Spinal cord (tissue), 10 donors: ENCODE data around the gene CACNA2D1. TPM values are rescaled to one million over a fixed set of nuclear protein-coding genes. Genes with fewer than 3 reads are reported as not detected.

Experiments used
- DNase-seq, 6 donors: peaks; one replicate each; pipeline versions ENCODE4 v3.0.0 to v3.0.0-alpha.2; 2013 to 2015; ENCODE audit warnings: low spot score in 6 of 6, low read depth in 4 of 6
- H3K27ac ChIP-seq: one replicate; pipeline ENCODE4 v1.5.1; 2013; ENCODE audit warnings: low read depth, low read length, control low read depth
- H3K27me3 ChIP-seq: one replicate; pipeline ENCODE4 v1.6.1; 2013; ENCODE audit warnings: low read length; ENCODE audit not compliant: control insufficient read depth, insufficient read depth
- H3K36me3 ChIP-seq: one replicate; pipeline ENCODE4 v1.6.1; 2013; ENCODE audit warnings: low read length; ENCODE audit not compliant: control insufficient read depth, insufficient read depth
- H3K4me1 ChIP-seq: one replicate; pipeline ENCODE4 v1.6.1; 2013; ENCODE audit warnings: low read length; ENCODE audit not compliant: control insufficient read depth, insufficient read depth
- H3K4me3 ChIP-seq: one replicate; pipeline ENCODE4 v1.5.1; 2013; ENCODE audit warnings: low read depth, low read length, control low read depth
- H3K9me3 ChIP-seq: one replicate; pipeline ENCODE4 v1.6.1; 2013; ENCODE audit warnings: low read length; ENCODE audit not compliant: control insufficient read depth, insufficient read depth
- WGBS: methylation state at CpG from one replicate; pipeline ENCODE4 v1.1.5; 2013; ENCODE audit warnings: missing lambda C conversion rate; ENCODE audit not compliant: insufficient coverage; 5-methylcytosine and 5-hydroxymethylcytosine counted together
- polyA plus RNA-seq, 2 donors: library from polyadenylated mRNA; unstranded; fragments of 120-200 nt; gene quantifications; one replicate each; pipeline ENCODE4 v1.2.1, GENCODE V29; 2013; ENCODE audit not compliant: insufficient read length in 2 of 2
- total RNA-seq, 2 donors: library from RNA; depleted of rRNA in 1 of 2; stranded (reverse); fragments of 120-200 nt in 1 of 2; fragments of >200 nt in 1 of 2; gene quantifications; one replicate each; pipeline versions ENCODE4 v1.2.3 to v1.2.4, GENCODE V29; 2013 to 2014
- donor health status: healthy.

The CACNA2D1 gene
- total and polyA plus RNA-seq, 4 donors: 28.1 to 108 (median 42.0) TPM

GRCh38 chr7:82235713-82236112, 207.9 kb downstream of the CACNA2D1 start:
- H3K9me3 ChIP-seq: no peaks in the 10 kb centered on the region
- no peaks in the 10 kb centered on the region for H3K4me1 ChIP-seq
- no peak overlapping the region for H3K27ac ChIP-seq
- H3K4me3 ChIP-seq: no peak overlapping the region
- H3K27me3 ChIP-seq: no peaks in the 10 kb centered on the region
- no CpG with 5 or more reads among the region's 2 CpGs for WGBS
- no peak for DNase-seq
- H3K36me3 ChIP-seq: no peaks in the 10 kb centered on the region

DNA sequence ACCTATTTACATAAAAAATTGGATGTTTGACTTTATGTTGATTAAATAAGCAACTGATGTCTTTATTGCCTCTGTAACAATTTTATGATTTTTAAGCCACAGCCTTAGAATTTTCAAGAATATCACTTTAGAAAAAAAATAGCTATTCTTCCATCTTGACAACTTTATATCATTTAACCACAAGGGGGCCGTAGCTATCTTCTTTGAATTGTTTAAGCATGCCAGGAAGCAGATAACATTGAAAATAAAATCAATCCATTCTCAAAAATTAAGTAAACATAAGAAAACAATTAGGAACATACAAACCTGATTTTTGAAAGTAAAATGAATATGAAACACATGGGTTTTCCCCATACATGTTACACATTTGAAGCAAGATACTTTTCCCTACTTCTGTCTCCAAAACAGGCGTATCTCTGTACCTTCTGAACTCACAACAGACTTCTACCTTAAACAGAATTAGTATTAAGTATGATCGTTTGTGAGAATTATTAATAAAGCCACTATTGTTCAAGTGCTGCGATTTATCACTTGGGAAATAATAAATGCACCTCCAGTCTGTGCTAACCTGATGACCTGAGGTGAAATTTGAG, 209.0 kb downstream of the CACNA2D1 start:
- no CpG with 5 or more reads among the region's 4 CpGs for WGBS
- H3K4me1 ChIP-seq: no peaks in the 10 kb centered on the region
- no peaks in the 10 kb centered on the region for H3K36me3 ChIP-seq
- DNase-seq: peak in 5 of 6 donors; percentile 33 to 89 (median 42)
- H3K27ac ChIP-seq: no peak overlapping the region
- no peaks in the 10 kb centered on the region for H3K9me3 ChIP-seq
- H3K4me3 ChIP-seq: no peak overlapping the region
- H3K27me3 ChIP-seq: no peaks in the 10 kb centered on the region

DNA sequence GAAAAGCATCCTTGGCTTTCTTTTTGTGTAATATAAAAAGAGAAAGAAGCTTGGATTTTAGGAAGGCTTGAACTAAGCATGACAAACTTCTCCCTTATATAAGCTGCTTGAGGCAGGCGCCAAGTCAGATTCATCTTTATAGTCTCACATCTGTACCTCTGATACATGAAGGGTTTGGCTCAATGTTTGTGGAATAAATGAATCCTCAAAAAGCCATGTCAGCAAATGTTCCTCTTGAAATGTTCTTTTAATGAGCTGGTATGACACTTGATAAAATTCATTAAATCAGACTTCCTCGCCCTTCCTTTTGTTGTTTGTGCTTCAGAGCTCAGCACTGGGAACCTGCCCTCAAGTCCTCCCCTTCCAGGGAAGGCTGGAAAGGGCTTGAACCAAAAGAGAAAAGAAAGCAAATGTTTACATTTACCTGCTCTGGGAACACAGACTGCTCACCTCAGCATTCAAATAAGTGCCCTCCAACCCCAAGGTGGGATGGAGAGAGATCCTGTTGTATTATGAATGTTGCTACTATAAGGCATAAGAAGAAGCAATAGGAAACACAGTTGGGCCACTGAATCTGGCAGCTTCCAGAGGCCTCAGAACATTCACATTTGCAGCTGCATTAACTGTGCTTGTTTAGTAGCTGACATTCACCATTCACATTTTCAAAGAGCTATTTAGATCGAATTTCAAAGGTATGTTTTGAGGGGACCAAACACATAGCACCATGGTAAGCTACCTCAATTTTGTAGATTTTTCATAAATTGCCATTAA, 212.6 kb downstream of the CACNA2D1 start:
- Histone ChIP-seq H3K27ac (no peak overlapping the region), H3K4me3 (no peak overlapping the region), H3K27me3 (no peaks in the 10 kb centered on the region), H3K4me1 (no peaks in the 10 kb centered on the region), H3K36me3 (no peaks in the 10 kb centered on the region), H3K9me3 (no peaks in the 10 kb centered on the region)
- 80% methylated on average over 1 of the region's 3 CpGs for WGBS
- peak in 2 of 6 donors; percentile 28 to 51 for DNase-seq

DNA sequence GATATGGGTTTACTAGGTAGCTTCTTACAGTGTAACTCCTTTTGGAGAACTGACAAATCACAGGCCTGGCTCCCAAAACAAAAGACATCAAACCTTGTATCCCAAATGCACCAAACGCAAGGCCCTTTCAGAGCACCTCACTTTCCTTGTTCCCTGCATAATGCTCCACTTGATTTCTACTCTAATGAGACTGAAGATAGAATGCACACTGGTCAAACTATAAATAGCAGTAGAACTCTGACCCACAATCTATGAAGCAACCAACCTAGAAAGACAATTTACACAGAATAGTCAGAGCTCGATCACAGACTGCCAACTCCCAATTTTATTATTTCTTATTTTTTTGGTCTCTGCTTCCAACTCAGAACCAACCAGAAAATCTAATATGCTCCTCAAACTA, 214.4 kb downstream of the CACNA2D1 start:
- Histone ChIP-seq H3K36me3 (no peaks in the 10 kb centered on the region), H3K4me3 (no peak overlapping the region), H3K27me3 (no peaks in the 10 kb centered on the region), H3K27ac (no peak overlapping the region), H3K9me3 (no peaks in the 10 kb centered on the region), H3K4me1 (no peaks in the 10 kb centered on the region)
- no peak for DNase-seq
- WGBS: 88% methylated on average over 2 of the region's 2 CpGs

GRCh38 chr7:82226191-82226590, 217.4 kb downstream of the CACNA2D1 start:
- WGBS: 60% methylated on average over 1 of the region's 3 CpGs
- H3K27me3 ChIP-seq: no peaks in the 10 kb centered on the region
- no peaks in the 10 kb centered on the region for H3K36me3 ChIP-seq
- H3K4me3 ChIP-seq: no peak overlapping the region
- no peaks in the 10 kb centered on the region for H3K9me3 ChIP-seq
- H3K4me1 ChIP-seq: no peaks in the 10 kb centered on the region
- H3K27ac ChIP-seq: no peak overlapping the region
- DNase-seq: no peak

DNA sequence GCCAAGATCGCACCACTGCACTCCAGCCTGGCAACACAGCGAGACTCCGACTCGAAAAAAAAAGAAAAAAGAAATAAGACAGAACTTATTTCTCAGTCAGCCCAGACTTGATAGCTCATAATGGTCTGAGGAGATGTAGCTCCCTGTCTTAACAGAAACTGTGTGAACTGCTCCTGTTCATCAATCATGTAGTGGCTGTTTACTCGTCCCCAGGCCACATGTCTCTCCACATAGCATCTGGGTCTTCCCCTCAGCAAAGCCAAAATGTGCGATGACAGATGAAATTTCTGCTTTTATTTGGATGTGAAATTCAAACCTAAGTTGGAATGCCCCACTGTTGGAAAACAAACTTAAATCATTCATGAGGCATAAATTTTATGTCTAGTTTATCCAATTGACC, 219.0 kb downstream of the CACNA2D1 start:
- Histone ChIP-seq H3K9me3 (no peaks in the 10 kb centered on the region), H3K27me3 (no peaks in the 10 kb centered on the region), H3K36me3 (no peaks in the 10 kb centered on the region), H3K4me3 (no peak overlapping the region), H3K27ac (no peak overlapping the region), H3K4me1 (no peaks in the 10 kb centered on the region)
- DNase-seq: peak in 1 of 6 donors; percentile 38
- 100% methylated on average over 2 of the region's 6 CpGs for WGBS

GRCh38 chr7:82223580-82223979, 220.0 kb downstream of the CACNA2D1 start:
- H3K4me3 ChIP-seq: no peak overlapping the region
- H3K27ac ChIP-seq: no peak overlapping the region
- WGBS: 90% methylated on average over 3 of the region's 3 CpGs
- no peaks in the 10 kb centered on the region for H3K9me3 ChIP-seq
- no peak for DNase-seq
- H3K4me1 ChIP-seq: no peaks in the 10 kb centered on the region
- no peaks in the 10 kb centered on the region for H3K36me3 ChIP-seq
- H3K27me3 ChIP-seq: no peaks in the 10 kb centered on the region

DNA sequence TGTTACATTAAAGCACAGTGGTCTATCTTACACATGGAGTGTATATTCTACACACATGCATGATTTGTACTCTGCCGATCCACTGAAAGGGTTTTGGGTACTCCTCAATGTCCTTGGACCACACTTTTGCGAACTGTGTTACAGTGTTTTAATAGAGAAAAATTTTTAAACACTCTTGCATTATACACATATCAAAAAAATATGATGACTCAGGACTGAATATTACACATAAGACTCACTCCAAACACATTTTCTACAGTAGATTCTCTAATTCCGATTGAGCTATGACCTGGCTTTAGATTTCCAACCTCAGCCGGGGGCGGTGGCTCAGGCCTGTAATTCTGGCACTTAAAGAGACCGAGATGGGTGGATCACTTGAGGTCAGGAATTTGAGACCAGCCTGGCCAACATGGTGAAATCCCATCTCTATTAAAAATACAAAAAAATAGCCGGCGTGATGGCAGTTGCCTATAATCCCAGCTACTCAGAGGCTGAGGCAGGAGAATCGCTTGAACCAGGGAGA, 222.4 kb downstream of the CACNA2D1 start:
- no peak for DNase-seq
- no peaks in the 10 kb centered on the region for H3K9me3 ChIP-seq
- no peak overlapping the region for H3K4me3 ChIP-seq
- H3K4me1 ChIP-seq: no peaks in the 10 kb centered on the region
- H3K27ac ChIP-seq: no peak overlapping the region
- H3K36me3 ChIP-seq: no peaks in the 10 kb centered on the region
- H3K27me3 ChIP-seq: no peaks in the 10 kb centered on the region
- 85% methylated on average over 4 of the region's 9 CpGs for WGBS

- Histone ChIP-seq H3K27me3 (no peaks in the 10 kb centered on the region), H3K9me3 (no peaks in the 10 kb centered on the region), H3K27ac (no peak overlapping the region), H3K4me3 (no peak overlapping the region), H3K4me1 (no peaks in the 10 kb centered on the region), H3K36me3 (no peaks in the 10 kb centered on the region)
- DNase-seq: no peak
Measured at GRCh38 chr7:82212466-82212865, 231.1 kb downstream of the CACNA2D1 start.

DNA sequence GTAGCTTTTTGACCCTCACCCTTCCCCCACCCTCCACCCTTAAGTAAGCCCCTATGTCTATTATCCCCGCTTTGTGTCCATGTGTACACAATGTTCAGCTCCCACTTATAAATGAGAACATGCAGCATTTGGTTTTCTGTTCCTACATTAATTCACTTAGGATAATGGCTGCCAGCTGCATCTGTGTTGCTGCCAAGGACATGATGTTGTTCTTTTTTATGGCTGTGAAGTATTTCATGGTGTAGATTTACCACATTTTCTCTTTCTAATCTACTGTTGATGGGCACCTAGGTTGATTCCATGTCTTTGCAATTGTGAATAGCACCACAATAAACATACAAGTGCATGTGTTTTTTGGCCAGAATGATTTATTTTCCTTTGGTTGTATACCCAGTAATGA, 232.2 kb downstream of the CACNA2D1 start:
- DNase-seq: no peak
- no peaks in the 10 kb centered on the region for H3K27me3 ChIP-seq
- WGBS: 90% methylated on average over 1 of the region's 1 CpG
- no peak overlapping the region for H3K27ac ChIP-seq
- H3K36me3 ChIP-seq: no peaks in the 10 kb centered on the region
- H3K9me3 ChIP-seq: no peaks in the 10 kb centered on the region
- no peaks in the 10 kb centered on the region for H3K4me1 ChIP-seq
- H3K4me3 ChIP-seq: no peak overlapping the region
